H1 (cell line): ENCODE measurements around the gene ZNF462. TPM values are rescaled to one million over a fixed set of nuclear protein-coding genes. Genes with fewer than 3 reads are reported as not detected.

ENCODE experiments used
- CREB1 ChIP-seq: IDR thresholded peaks from 2 replicates; pipeline ENCODE4 v1.6.1; 2012; ENCODE audit warnings: inconsistent platforms
- JUN ChIP-seq: IDR thresholded peaks from 2 replicates; pipeline ENCODE4 v1.6.1; 2011; ENCODE audit warnings: low read depth, mild to moderate bottlenecking, improper control_type of control experiment, low read length
- RBBP5 ChIP-seq: IDR thresholded peaks from 2 replicates; pipeline ENCODE4 v1.7.1; 2012; ENCODE audit warnings: low read depth, mild to moderate bottlenecking, inconsistent platforms, low read length, moderate library complexity, borderline replicate concordance
- SIRT6 ChIP-seq: IDR thresholded peaks from one replicate; pipeline ENCODE4 v1.7.1; 2012; ENCODE audit warnings: low read length, inconsistent platforms
- SRF ChIP-seq: IDR thresholded peaks from 2 replicates; pipeline ENCODE4 v1.6.1; 2011; ENCODE audit warnings: mild to moderate bottlenecking, low read depth, low read length, moderate library complexity
- SUZ12 ChIP-seq: fragments of 200-600 bp; sonication (generic); IDR thresholded peaks from 2 replicates; pipeline ENCODE4 v1.6.1; 2012; ENCODE audit warnings: mild to moderate bottlenecking, inconsistent platforms, low read length, moderate library complexity, mixed read lengths
- TAF1 ChIP-seq: IDR thresholded peaks from 2 replicates; pipeline ENCODE4 v1.6.1; 2011; ENCODE audit warnings: mild to moderate bottlenecking, low read depth, low read length
- polyA plus RNA-seq, 7 experiments: library from polyadenylated mRNA; depleted of rRNA in 3 of 7; stranded (reverse) in 5 of 7; unstranded in 2 of 7; fragments of >200 nt in 5 of 7; fragments of 200-250 nt in 2 of 7; gene quantifications; 1 replicate in 5 of 7; 2 replicates in 1 of 7; 4 replicates in 1 of 7; pipeline versions ENCODE4 v1.2.1 to v1.2.3, GENCODE V29; 2011 to 2013; ENCODE audit warnings: missing spikeins in 2 of 7, mixed read lengths in 2 of 7
- total RNA-seq: library from RNA; stranded (reverse); fragmentation: NEBNext Ultra II Directional; extraction: Animal tissue kit (Norgen Biotek cat#: 25700); gene quantifications from 2 replicates; pipeline ENCODE4 v1.2.1, GENCODE V29; 2021
- TF ChIP-seq, protein P1 (sequence below), 3 experiments: IDR thresholded peaks; 1 replicate in 2 of 3; 2 replicates in 1 of 3; pipeline versions ENCODE4 v1.5.1 to v1.6.1; 2011; ENCODE audit warnings: low read length in 3 of 3, mild to moderate bottlenecking in 3 of 3, inconsistent platforms in 2 of 3, low read depth in 1 of 3, moderate library complexity in 1 of 3; ENCODE audit not compliant: insufficient read depth in 1 of 3; ENCODE audit errors: control extremely low read depth in 1 of 3
- TF ChIP-seq, protein P2 (sequence below): IDR thresholded peaks from 2 replicates; pipeline ENCODE4 v1.6.1; 2011; ENCODE audit warnings: low read length, improper control_type of control experiment

Gene ZNF462
- total and polyA plus RNA-seq, 2 of the 8 experiments (the other 6 are each of a cell fraction or from before 2014, with no cell fraction given), result 30.0 to 163 TPM

DNA sequence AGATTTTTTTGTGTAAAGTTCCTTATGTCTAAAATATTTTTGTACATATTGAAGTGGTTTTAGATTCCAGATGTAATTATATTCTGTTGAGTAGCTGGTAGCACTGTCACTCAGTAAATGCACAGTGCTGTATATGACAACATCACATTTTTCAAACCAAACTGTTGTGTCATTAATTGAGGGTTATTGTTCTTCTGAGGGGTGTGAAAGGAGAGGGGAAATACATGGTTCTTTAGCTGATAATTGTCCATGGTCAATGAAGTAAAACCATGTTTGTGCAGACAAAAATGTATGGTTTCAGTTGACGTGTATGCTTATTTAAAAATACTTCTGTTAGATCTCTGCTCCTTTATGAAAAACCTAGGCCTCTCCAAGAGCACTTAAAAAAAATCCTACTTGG lies 3.3 kb downstream of the ZNF462 start (continued):
- TF ChIP-seq, protein P1, sequence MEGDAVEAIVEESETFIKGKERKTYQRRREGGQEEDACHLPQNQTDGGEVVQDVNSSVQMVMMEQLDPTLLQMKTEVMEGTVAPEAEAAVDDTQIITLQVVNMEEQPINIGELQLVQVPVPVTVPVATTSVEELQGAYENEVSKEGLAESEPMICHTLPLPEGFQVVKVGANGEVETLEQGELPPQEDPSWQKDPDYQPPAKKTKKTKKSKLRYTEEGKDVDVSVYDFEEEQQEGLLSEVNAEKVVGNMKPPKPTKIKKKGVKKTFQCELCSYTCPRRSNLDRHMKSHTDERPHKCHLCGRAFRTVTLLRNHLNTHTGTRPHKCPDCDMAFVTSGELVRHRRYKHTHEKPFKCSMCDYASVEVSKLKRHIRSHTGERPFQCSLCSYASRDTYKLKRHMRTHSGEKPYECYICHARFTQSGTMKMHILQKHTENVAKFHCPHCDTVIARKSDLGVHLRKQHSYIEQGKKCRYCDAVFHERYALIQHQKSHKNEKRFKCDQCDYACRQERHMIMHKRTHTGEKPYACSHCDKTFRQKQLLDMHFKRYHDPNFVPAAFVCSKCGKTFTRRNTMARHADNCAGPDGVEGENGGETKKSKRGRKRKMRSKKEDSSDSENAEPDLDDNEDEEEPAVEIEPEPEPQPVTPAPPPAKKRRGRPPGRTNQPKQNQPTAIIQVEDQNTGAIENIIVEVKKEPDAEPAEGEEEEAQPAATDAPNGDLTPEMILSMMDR (IDR thresholded peaks at IDR 0.05; ENCODE audit: control extremely low read depth in 1 of 3, insufficient read depth in 1 of 3, low read depth in 1 of 3, low read length in 3 of 3), result no peak
- no peak for TF ChIP-seq CREB1
- no peak for TF ChIP-seq SUZ12
- TF ChIP-seq SRF, result no peak
- TF ChIP-seq JUN, result no peak
- TF ChIP-seq, protein P2, sequence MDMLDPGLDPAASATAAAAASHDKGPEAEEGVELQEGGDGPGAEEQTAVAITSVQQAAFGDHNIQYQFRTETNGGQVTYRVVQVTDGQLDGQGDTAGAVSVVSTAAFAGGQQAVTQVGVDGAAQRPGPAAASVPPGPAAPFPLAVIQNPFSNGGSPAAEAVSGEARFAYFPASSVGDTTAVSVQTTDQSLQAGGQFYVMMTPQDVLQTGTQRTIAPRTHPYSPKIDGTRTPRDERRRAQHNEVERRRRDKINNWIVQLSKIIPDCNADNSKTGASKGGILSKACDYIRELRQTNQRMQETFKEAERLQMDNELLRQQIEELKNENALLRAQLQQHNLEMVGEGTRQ, result no peak
- no peak for TF ChIP-seq RBBP5
- no peak for TF ChIP-seq TAF1
- no peak for TF ChIP-seq SIRT6
